ENCODE measurements around the gene CYP3A7.

The CYP3A7 gene

DNA sequence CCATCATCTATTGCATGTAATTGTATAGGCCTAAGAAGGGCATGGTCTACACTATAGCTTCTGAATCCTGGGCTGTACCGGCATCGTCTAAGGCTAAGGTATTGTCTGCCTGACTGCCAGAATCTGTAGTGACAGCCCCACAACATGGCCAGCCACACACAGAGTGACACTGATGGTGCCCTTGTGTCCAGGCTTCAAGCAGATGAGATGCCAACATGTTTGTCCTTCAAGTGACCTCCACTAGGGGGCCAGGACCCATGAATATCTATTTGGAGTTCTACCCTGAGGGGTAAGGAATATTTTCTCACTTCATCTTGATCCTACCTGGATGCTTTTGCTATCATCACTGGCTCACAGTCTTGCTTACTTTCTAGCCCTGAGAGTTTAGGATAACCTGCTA lies 1.5 kb downstream of the CYP3A7 start:
- H3K4me3 ChIP-seq (ENCODE audit: low read length), result no peak overlapping the region
- no peak for DNase-seq
- H3F3A ChIP-seq (ENCODE audit: insufficient read depth, low read length), result no peaks in the 10 kb centered on the region
- H3K4me1 ChIP-seq (ENCODE audit: low read length), result no peaks in the 10 kb centered on the region
- no peaks in the 10 kb centered on the region for H3K9me2 ChIP-seq (replicated peaks; ENCODE audit: insufficient read depth, low read length)
- H3K9me3 ChIP-seq (replicated peaks; ENCODE audit: insufficient read depth, low read length), result no peaks in the 10 kb centered on the region
- H3K27ac ChIP-seq (ENCODE audit: low read length), result no peak overlapping the region
- H4K20me1 ChIP-seq (ENCODE audit: insufficient read depth, low read length), result no peaks in the 10 kb centered on the region
- no peak overlapping the region for H3K9ac ChIP-seq (ENCODE audit: low read length)
- no peak overlapping the region for H2AFZ ChIP-seq (ENCODE audit: low read length)
- H3K27me3 ChIP-seq (replicated peaks; ENCODE audit: insufficient read depth, low read length), result no peaks in the 10 kb centered on the region
- H3K36me3 ChIP-seq (replicated peaks; ENCODE audit: insufficient read depth, low read length), result no peaks in the 10 kb centered on the region
- no peaks in the 10 kb centered on the region for H3K79me2 ChIP-seq (ENCODE audit: low read length)
- no peak for TF ChIP-seq EZH2phosphoT487 (IDR thresholded peaks at IDR 0.05; ENCODE audit: low read length)
- peak; percentile 38 for TF ChIP-seq CTCF (IDR thresholded peaks at IDR 0.05; ENCODE audit: low read length)
- H3K4me2 ChIP-seq (ENCODE audit: low read depth, low read length), result no peak overlapping the region

- no peaks in the 10 kb centered on the region for H3K27me3 ChIP-seq (replicated peaks; ENCODE audit: insufficient read depth, low read length)
- no peaks in the 10 kb centered on the region for H3K9me2 ChIP-seq (replicated peaks; ENCODE audit: insufficient read depth, low read length)
- no peaks in the 10 kb centered on the region for H3K79me2 ChIP-seq (ENCODE audit: low read length)
- no peaks in the 10 kb centered on the region for H3F3A ChIP-seq (ENCODE audit: insufficient read depth, low read length)
- H3K27ac ChIP-seq (ENCODE audit: low read length), result no peak overlapping the region
- TF ChIP-seq EZH2 (optimal IDR thresholded peaks at IDR 0.05; ENCODE audit: low read depth, low read length) (no peak), CTCF (IDR thresholded peaks at IDR 0.05; ENCODE audit: low read length) (no peak), EZH2phosphoT487 (IDR thresholded peaks at IDR 0.05; ENCODE audit: low read length) (no peak)
- no peak overlapping the region for H2AFZ ChIP-seq (ENCODE audit: low read length)
- H3K36me3 ChIP-seq (replicated peaks; ENCODE audit: insufficient read depth, low read length), result no peaks in the 10 kb centered on the region
- H3K4me3 ChIP-seq (ENCODE audit: low read length), result no peak overlapping the region
- no peak for DNase-seq
- H3K9me3 ChIP-seq (replicated peaks; ENCODE audit: insufficient read depth, low read length), result no peaks in the 10 kb centered on the region
- no peak overlapping the region for H3K4me2 ChIP-seq (ENCODE audit: low read depth, low read length)
- no peaks in the 10 kb centered on the region for H3K4me1 ChIP-seq (ENCODE audit: low read length)
- H4K20me1 ChIP-seq (ENCODE audit: insufficient read depth, low read length), result no peaks in the 10 kb centered on the region
- no peak overlapping the region for H3K9ac ChIP-seq (ENCODE audit: low read length)
These were observed 2.0 kb downstream of the CYP3A7 start for GRCh38 chr7:99733003-99733402.

DNA sequence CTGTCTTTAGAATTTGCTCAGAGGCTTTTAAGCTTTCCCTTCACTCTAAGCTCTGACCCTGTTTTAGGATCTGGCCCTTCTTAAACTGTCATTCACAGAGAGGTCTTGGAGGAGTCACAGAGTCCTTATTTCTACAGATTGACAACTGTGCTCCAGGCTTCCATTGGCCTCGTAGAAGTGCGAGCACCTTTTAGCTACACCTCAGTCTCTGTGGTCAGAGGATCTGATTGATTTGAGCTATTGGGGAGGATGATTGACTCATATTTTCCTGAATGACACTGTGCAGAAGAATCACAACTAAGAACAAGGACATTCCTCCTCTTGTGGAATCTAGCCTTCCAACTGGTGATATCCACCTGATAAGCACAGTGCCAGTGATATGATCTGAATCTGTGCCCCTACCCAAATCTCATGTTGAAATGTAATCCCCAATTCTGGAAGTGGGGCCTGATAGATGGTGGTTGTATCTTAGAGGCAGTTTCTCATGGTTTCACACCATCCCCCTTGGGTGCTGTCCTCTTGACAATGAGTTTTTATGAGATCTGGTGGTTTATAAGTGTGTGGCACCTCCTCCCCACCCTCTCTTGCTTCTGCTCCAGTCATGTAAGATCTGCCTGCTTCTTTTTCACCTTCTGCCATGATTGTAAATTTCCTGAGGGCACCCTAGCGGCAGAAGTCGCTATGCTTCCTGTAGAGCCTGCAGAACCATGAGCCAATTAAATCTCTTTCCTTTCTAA lies 3.2 kb downstream of the CYP3A7 start:
- Histone ChIP-seq H3K4me2 (ENCODE audit: low read depth, low read length) (no peak overlapping the region), H3K79me2 (ENCODE audit: low read length) (no peaks in the 10 kb centered on the region), H3K27ac (ENCODE audit: low read length) (no peak overlapping the region), H2AFZ (ENCODE audit: low read length) (no peak overlapping the region), H3K9ac (ENCODE audit: low read length) (no peak overlapping the region), H3K4me1 (ENCODE audit: low read length) (no peaks in the 10 kb centered on the region), H3K36me3 (replicated peaks; ENCODE audit: insufficient read depth, low read length) (no peaks in the 10 kb centered on the region), H3K9me2 (replicated peaks; ENCODE audit: insufficient read depth, low read length) (no peaks in the 10 kb centered on the region), H3F3A (ENCODE audit: insufficient read depth, low read length) (no peaks in the 10 kb centered on the region), H3K4me3 (ENCODE audit: low read length) (no peak overlapping the region), H3K9me3 (replicated peaks; ENCODE audit: insufficient read depth, low read length) (no peaks in the 10 kb centered on the region), H3K27me3 (replicated peaks; ENCODE audit: insufficient read depth, low read length) (no peaks in the 10 kb centered on the region), H4K20me1 (ENCODE audit: insufficient read depth, low read length) (no peaks in the 10 kb centered on the region)
- DNase-seq, result no peak
- TF ChIP-seq EZH2 (optimal IDR thresholded peaks at IDR 0.05; ENCODE audit: low read depth, low read length) (no peak), EZH2phosphoT487 (IDR thresholded peaks at IDR 0.05; ENCODE audit: low read length) (no peak), CTCF (IDR thresholded peaks at IDR 0.05; ENCODE audit: low read length) (no peak)
